ENCODE measurements around the gene TMEM270. TPM values are rescaled to one million over a fixed set of nuclear protein-coding genes. Genes with fewer than 3 reads are reported as not detected.

TMEM270 gene
- total RNA-seq, 1 experiment from 2014 or later: 0.28 TPM

DNA sequence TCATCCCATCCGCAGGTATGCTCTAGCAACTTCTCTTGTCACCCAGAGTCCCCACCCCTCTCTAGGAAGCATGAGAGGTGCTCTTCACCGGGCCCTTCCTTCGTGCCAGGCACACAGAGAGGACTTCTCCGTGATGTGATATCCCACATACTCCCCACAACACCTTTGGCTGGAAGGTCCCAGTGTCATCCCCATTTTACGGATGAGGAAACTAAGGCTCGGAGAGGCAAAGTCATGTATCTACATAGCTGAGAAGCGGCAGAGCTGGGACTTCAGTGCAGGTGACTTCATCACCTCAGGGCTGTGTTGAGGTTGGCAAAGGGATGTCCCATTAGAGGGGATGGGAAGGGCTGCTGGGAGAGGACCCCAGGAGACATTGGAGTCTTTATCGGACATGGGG, 15.4 kb downstream of the TMEM270 start (continued):
- TF ChIP-seq, protein P1, sequence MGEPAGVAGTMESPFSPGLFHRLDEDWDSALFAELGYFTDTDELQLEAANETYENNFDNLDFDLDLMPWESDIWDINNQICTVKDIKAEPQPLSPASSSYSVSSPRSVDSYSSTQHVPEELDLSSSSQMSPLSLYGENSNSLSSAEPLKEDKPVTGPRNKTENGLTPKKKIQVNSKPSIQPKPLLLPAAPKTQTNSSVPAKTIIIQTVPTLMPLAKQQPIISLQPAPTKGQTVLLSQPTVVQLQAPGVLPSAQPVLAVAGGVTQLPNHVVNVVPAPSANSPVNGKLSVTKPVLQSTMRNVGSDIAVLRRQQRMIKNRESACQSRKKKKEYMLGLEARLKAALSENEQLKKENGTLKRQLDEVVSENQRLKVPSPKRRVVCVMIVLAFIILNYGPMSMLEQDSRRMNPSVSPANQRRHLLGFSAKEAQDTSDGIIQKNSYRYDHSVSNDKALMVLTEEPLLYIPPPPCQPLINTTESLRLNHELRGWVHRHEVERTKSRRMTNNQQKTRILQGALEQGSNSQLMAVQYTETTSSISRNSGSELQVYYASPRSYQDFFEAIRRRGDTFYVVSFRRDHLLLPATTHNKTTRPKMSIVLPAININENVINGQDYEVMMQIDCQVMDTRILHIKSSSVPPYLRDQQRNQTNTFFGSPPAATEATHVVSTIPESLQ (CRISPR knock-in tag; IDR thresholded peaks at IDR 0.05): no peak
- TF ChIP-seq, protein P2, sequence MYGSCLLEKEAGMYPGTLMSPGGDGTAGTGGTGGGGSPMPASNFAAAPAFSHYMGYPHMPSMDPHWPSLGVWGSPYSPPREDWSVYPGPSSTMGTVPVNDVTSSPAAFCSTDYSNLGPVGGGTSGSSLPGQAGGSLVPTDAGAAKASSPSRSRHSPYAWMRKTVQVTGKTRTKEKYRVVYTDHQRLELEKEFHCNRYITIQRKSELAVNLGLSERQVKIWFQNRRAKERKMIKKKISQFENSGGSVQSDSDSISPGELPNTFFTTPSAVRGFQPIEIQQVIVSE (CRISPR knock-in tag; IDR thresholded peaks at IDR 0.05; ENCODE audit: borderline replicate concordance): no peak

DNA sequence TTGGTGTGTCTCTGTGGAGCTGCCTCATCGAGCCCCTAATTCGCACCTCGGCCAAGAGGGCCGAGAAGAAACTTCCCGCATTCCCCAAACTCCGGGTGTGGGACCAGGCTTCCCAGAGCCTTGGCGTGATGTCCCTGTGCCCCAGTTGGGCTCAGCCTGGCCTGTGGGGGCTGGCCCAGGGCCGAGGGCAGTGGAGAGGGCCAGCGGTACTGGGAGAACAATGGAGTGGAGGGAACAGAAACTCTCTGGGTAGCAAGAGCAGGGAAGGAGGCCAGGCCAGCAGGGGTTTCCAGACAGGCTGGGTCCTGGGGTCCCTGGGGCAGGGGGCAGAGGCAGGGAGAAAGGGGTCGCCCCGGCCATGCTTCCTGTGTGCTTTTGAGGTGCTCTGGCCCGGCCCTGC, 16.0 kb downstream of the TMEM270 start:
- Mint-ChIP-seq H3K4me3 (no peak overlapping the region), H3K9me3 (no peaks in the 10 kb centered on the region), H3K27me3 (ENCODE audit: low read depth) (no peaks in the 10 kb centered on the region), H3K27ac (no peak overlapping the region), H3K4me1 (no peaks in the 10 kb centered on the region), H3K36me3 (no peaks in the 10 kb centered on the region)
- no peak for DNase-seq (ENCODE audit: low spot score)
- CTCF ChIA-PET: interaction anchor here (1.0 to 1.7 kb wide), 2 partner anchors 14 to 102 kb away, joined by 3 to 5 read pairs; no protein-coding TSS in a partner anchor
- ATAC-seq: no peak
- POLR2A ChIA-PET: no interaction called here
- TF ChIP-seq MXD4 (CRISPR knock-in tag; IDR thresholded peaks at IDR 0.05; ENCODE audit: borderline replicate concordance) (no peak), TP53 (CRISPR knock-in tag; IDR thresholded peaks at IDR 0.05) (no peak), JAZF1 (CRISPR knock-in tag; IDR thresholded peaks at IDR 0.05) (no peak), CREB1 (CRISPR knock-in tag; IDR thresholded peaks at IDR 0.05) (no peak), ZNF219 (CRISPR knock-in tag; IDR thresholded peaks at IDR 0.05; ENCODE audit: borderline replicate concordance) (no peak), FOXP1 (CRISPR knock-in tag; IDR thresholded peaks at IDR 0.05; ENCODE audit: borderline replicate concordance) (no peak), RORB (CRISPR knock-in tag; IDR thresholded peaks at IDR 0.05) (no peak), NFATC4 (CRISPR knock-in tag; IDR thresholded peaks at IDR 0.05) (no peak)
- TF ChIP-seq, protein P3, sequence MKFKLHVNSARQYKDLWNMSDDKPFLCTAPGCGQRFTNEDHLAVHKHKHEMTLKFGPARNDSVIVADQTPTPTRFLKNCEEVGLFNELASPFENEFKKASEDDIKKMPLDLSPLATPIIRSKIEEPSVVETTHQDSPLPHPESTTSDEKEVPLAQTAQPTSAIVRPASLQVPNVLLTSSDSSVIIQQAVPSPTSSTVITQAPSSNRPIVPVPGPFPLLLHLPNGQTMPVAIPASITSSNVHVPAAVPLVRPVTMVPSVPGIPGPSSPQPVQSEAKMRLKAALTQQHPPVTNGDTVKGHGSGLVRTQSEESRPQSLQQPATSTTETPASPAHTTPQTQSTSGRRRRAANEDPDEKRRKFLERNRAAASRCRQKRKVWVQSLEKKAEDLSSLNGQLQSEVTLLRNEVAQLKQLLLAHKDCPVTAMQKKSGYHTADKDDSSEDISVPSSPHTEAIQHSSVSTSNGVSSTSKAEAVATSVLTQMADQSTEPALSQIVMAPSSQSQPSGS (CRISPR knock-in tag; IDR thresholded peaks at IDR 0.05; ENCODE audit: borderline replicate concordance, low read depth): no peak

DNA sequence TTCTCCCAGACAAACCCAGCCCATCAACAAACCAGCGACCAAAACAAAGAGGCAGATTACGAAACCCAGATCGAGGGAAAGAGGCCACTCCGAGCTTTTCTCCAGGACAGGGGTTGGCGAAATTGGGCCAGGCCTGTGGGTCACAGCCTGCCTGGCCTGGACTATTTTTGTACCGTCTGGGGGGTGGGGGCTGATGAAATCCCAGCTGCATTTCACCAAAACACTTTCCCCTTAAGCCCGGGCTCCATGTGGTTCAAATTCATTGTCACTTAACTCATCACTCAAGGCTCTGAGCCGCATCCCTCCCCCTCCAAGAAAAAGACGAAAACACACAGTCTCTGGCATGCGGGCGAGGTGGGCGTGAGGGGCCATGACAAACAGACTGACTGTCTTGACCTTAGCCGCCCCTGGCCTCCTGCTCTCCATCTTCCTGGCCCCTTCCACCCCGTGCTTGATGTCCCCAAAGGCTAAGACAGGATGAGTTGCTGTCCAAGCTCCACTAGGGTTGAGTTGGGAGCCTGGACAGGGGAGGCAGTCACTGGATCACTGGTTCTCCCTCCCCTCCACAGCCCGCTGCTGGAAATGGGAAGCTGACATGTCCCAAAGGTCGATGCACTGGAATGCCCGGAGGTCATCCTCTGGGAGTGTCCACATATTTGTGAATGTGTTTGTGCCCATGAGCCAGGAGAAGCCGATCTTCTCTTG, 19.2 kb downstream of the TMEM270 start:
- Mint-ChIP-seq H3K4me1 (no peaks in the 10 kb centered on the region), H3K27ac (no peak overlapping the region), H3K27me3 (ENCODE audit: low read depth) (no peaks in the 10 kb centered on the region), H3K9me3 (no peaks in the 10 kb centered on the region), H3K4me3 (no peak overlapping the region), H3K36me3 (no peaks in the 10 kb centered on the region)
- ATAC-seq (no peak), DNase-seq (ENCODE audit: low spot score) (no peak)
- CTCF ChIA-PET: interaction anchor here (0.5 to 3.2 kb wide), 5 partner anchors 9 to 252 kb away, joined by 3 to 17 read pairs (median 4); partner anchors contain the start of gene ELN
- TF ChIP-seq, protein P4, sequence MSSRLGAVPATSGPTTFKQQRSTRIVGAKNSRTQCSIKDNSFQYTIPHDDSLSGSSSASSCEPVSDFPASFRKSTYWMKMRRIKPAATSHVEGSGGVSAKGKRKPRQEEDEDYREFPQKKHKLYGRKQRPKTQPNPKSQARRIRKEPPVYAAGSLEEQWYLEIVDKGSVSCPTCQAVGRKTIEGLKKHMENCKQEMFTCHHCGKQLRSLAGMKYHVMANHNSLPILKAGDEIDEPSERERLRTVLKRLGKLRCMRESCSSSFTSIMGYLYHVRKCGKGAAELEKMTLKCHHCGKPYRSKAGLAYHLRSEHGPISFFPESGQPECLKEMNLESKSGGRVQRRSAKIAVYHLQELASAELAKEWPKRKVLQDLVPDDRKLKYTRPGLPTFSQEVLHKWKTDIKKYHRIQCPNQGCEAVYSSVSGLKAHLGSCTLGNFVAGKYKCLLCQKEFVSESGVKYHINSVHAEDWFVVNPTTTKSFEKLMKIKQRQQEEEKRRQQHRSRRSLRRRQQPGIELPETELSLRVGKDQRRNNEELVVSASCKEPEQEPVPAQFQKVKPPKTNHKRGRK (CRISPR knock-in tag; IDR thresholded peaks at IDR 0.05; ENCODE audit: borderline replicate concordance): no peak
- TF ChIP-seq GTF2I (CRISPR knock-in tag; conservative IDR thresholded peaks at IDR 0.05): no peak
- TF ChIP-seq, protein P5, sequence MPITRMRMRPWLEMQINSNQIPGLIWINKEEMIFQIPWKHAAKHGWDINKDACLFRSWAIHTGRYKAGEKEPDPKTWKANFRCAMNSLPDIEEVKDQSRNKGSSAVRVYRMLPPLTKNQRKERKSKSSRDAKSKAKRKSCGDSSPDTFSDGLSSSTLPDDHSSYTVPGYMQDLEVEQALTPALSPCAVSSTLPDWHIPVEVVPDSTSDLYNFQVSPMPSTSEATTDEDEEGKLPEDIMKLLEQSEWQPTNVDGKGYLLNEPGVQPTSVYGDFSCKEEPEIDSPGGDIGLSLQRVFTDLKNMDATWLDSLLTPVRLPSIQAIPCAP (CRISPR knock-in tag; IDR thresholded peaks at IDR 0.05): no peak
- TF ChIP-seq NR1H2 (CRISPR knock-in tag; IDR thresholded peaks at IDR 0.05): no peak
- TF ChIP-seq, protein P6, sequence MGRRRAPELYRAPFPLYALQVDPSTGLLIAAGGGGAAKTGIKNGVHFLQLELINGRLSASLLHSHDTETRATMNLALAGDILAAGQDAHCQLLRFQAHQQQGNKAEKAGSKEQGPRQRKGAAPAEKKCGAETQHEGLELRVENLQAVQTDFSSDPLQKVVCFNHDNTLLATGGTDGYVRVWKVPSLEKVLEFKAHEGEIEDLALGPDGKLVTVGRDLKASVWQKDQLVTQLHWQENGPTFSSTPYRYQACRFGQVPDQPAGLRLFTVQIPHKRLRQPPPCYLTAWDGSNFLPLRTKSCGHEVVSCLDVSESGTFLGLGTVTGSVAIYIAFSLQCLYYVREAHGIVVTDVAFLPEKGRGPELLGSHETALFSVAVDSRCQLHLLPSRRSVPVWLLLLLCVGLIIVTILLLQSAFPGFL (CRISPR knock-in tag; IDR thresholded peaks at IDR 0.05; ENCODE audit: borderline replicate concordance): no peak
- TF ChIP-seq FOXJ3 (CRISPR knock-in tag; IDR thresholded peaks at IDR 0.05; ENCODE audit: borderline replicate concordance): no peak
- no peak for TF ChIP-seq ZNF138 (CRISPR knock-in tag; conservative IDR thresholded peaks at IDR 0.05)
- TF ChIP-seq MYBL2 (CRISPR knock-in tag; IDR thresholded peaks at IDR 0.05): no peak
- POLR2A ChIA-PET: no interaction called here

Measured in WTC11 (cell line).